Hypothalamus (tissue), 51 donors: Measurements from ENCODE around the gene FHIT.

Source experiments
- DNase-seq, 51 donors: peaks; one replicate each; lab custom pipeline; 2025; lab: John Stamatoyannopoulos, UW

Gene FHIT

GRCh38 chr3:60276615-60277014 lies 974.6 kb downstream of the FHIT start:
- DNase-seq: no peak

- no peak for DNase-seq
Measured at GRCh38 chr3:60274646-60275045, 976.6 kb downstream of the FHIT start.

GRCh38 chr3:60274098-60274497 lies 977.2 kb downstream of the FHIT start:
- DNase-seq: no peak

DNA sequence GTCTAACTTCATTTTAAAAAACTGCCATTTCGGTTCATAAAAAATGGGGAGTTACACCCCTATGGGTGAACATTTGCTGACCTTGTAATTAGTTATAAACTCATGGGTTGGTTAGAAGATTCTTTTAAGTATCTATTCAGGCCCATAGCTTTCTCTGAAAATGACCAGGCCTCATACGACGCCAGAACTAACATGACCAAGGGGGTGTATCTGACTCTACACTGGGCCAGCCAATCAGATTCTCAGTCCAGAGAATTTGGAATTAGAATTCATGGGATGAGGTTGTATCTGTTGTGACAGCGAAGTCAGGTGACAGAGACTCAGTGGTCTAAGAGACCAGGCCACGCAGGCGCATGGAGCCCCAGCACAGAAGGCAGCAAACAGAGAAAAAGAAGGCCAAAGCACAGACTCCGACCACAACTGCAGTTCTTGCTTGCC lies 981.4 kb downstream of the FHIT start:
- no peak for DNase-seq

GRCh38 chr3:60269377-60269776 lies 981.9 kb downstream of the FHIT start:
- DNase-seq: no peak

- DNase-seq: no peak
Measured at GRCh38 chr3:60268123-60268522, 983.1 kb downstream of the FHIT start.

DNA sequence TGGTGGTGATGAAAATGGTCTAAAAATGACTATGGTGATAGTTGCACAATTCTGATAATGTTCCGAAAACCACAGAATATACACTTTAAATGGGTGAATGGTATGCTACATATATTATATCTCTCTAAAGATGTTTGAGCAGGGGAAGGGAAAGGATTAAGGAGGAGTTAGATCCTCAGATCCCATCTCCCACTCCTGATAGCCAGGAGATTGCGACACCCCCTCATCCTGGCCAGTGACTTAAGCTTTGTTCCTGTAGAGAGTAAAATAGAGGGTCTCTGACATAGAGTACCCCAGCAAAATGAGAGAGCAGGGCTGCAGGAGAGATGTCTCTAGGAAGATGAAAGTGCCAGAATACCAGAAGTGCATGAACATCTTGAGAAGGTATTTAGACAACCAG lies 984.8 kb downstream of the FHIT start:
- DNase-seq: no peak

DNA sequence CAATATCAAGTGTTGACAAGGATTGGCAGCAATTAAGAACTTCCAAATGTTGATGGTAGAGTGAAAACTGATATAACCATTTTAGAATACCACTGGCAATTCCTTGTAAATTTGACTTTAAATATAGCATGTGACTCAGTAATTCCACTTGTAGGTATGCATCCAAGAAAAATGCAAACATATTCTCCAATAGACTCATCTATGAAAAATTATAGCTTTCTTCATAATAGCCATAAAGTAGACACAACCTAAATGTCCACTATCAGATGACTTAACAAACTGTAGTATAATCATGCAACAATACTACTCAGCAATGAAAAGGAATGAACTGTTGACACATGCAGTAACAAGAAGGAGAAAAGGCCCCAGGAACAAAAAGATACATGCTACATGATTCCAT lies 988.1 kb downstream of the FHIT start:
- no peak for DNase-seq

GRCh38 chr3:60262546-60262945 lies 988.7 kb downstream of the FHIT start:
- DNase-seq: no peak

DNA sequence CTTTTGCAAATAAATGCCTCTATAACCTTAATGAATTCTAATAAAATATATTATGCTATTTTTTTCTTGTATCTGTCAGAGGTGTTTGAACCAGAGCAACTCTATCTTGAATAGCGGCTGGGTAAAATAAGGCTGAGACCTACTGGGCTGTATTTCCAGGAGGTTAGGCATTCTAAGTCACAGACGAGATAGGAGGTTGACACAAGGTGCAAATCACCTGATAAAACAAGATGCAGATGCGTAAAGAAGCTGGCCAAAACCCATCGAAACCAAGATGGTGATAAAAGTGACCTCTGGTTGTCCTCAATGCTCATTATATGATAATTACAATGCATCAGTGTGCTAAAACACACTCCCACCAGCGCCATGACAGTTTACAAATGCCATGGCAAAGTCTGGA lies 990.7 kb downstream of the FHIT start:
- DNase-seq: no peak

- DNase-seq: no peak
Measured at GRCh38 chr3:60250810-60251209, 1000.4 kb downstream of the FHIT start.

- no peak for DNase-seq
Measured at GRCh38 chr3:60250206-60250605, 1001.0 kb downstream of the FHIT start.

DNA sequence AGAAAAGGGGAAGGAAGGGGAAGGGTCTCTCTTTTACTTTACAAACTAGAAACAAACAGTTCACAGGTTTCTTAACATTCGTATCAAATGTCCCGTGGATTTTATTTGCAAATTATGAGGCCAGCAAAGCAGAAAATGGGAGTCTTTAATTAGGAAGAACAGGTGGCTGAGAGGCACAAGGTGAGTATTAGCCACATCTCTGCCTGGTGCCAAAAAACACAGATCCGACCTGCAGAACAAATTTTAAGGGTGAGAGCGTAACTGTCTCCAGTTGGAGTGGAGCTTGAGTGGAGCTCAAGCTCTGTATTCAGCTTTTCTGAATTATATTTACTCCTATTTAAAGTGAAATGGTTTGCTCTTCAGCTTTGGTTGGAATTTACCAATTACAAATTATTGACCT lies 1004.9 kb downstream of the FHIT start:
- no peak for DNase-seq

DNA sequence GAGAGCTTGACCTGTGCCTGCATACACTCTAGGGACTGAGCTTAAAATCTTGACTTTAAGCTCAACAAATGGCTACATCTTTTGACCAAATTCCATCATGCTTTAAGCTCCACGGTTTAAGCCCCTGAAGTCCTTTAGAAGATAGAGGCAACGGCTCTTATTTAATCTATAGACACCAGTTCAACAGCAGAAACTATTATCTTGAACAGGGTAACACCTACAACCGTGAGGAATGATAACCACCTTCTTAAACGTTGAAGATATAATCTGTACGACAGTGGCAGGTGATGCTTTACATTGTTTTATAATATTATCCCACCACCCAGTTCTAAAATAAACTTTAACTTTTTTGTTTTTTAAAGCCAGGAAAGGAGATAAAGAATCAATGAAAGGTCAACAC lies 1007.8 kb downstream of the FHIT start:
- DNase-seq: no peak

- no peak for DNase-seq
Measured at GRCh38 chr3:60240492-60240891, 1010.8 kb downstream of the FHIT start.

DNA sequence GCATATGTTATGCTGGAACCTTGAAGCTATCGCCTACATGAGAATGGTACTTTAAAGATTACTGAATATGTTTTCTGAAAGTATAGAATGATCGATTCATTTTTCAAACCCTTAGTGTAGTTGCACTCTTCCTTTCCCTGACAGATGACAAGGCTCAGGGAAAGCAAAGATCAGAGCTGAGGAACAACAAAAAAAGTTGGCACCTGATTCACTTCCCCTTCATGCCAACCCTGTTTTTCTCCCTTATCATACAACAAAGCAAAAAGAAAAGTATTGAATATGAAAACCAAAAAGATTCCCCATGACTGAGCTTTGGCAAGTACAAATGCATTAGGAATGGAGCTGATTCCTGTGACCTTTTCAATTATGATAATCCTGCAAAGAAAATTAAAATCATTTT lies 1012.7 kb downstream of the FHIT start:
- DNase-seq: no peak

DNA sequence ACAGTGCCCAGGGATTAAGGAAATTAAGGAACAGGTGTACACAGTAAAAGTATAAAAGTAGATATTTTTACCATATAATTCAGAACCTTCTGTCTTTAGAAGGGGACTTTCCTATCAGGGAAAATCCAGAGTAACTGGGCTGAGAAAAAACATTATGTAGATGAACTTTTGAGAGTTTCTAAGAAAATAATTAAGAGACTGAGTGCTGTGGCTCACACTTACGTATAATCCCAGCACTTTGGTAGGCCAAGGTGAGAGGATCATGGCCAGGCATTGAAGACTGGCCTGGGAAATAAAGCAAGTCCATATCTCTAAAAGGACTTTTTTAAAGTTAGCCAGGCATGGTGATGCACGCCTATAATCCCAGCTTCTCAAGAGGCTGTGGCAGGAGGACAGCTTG lies 1021.8 kb downstream of the FHIT start:
- DNase-seq: no peak

DNA sequence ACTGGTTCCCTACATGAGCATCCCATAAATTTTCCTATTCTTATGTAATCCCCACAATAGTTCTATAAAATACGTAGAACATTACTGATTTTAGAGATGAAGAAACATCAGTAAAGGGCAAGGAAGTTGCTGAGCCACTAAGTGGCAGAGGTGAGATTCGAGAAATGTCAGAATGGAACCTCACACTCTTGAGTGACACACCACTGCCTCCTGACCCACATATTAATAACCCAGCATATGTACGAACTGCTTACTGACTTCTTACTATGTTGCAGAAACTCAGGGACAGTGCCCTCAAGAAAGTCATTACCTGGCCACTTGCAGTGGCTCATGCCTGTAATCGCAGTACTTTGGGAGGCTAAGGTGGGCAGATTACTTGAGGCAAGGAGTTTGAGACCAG lies 1022.4 kb downstream of the FHIT start:
- no peak for DNase-seq

DNA sequence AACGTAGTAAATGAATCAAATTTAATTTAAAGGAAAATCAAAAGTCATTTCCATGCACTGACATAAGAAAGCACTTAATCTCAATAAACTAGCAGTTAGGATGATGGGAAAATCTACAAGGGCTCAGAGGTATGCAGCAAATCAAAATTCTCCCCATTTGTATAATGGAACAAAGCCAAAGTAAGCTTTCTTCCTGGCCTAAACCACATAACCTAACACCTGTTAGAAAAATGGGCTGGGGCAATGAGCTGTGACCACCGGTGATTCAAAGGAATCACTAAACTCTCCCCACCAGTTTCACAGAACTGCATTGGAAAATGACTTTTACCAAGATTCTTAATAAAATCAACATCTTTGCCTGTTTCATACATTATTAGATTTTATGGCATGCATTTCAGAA lies 1024.3 kb downstream of the FHIT start:
- DNase-seq: no peak

GRCh38 chr3:60225848-60226247 lies 1025.4 kb downstream of the FHIT start:
- no peak for DNase-seq

DNA sequence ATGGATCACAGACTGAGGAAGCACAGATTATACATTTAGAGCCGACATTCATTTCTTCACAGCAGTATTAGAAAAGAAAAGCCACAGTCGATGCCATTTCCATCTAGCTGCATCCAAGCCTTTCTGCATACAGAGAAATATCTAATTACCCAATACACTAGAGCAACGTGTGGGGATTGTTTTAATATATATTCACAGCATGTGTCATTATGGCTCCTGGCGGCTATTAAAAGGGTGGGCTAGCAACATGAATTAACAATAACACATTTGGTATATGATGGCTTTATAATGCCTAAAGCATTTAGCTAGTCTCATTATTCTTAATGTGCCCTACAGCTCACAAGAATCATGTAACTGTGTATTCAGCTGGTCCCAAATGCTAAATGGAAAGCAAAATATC lies 1030.5 kb downstream of the FHIT start:
- DNase-seq: no peak

DNA sequence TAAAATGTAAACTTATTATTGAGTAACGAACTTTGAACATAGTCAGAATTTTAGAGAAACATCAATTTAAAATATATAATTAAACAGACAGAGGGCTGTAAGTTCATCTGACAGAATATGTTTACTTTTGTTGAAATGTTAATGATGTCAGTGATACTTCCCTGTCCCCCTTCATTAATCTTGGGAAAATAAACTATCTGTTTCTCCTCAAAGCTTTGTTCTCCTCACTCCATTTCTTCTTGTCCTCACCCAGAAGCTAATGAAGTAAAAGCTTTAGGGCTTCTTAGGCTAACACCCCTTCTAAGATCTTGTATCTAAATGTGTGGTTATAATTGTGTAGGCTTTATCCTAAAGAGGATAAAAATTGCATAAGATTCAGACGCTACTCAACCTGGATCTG lies 1031.8 kb downstream of the FHIT start:
- no peak for DNase-seq

DNA sequence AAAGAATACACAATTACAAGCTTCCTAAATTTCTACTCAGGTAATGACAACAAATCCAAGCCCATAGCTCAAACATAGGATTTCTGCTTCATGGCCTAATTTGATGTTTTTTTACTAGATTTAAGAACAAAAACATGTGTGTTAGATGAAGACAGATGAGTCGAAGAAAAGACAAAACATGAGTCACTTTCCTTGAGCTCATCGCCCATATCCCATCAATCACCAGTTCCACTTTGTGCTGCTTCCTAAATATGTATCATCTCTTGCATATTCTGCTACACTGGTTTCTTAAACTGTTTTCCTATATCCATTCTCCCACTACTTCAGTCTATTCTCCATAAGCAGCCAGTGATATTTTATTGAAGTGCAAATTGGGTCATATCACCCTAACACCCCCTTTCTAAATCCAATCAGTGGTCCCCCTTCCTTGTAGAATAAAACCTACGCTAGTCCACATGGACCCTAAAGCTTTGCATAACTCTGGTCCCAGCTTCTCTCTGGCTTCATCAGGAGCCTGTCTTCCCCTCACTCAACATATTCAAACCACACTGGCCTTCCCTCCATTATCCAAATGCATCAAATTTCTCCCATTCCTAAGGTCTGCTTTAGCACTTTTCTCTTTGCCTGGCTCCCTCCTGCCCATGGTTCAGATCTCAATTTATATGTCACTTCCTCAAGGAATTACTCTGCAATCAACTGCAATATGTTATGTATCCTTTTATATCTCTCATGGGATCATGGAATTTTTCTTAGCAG lies 1033.9 kb downstream of the FHIT start:
- no peak for DNase-seq
